ENCODE data around the gene FEZ2. TPM values are rescaled to one million over a fixed set of nuclear protein-coding genes. Genes with fewer than 3 reads are reported as not detected.

The FEZ2 gene
- total and polyA plus RNA-seq, 10 of the 15 experiments (the other 5 are each of a cell fraction or from before 2014, with no cell fraction given) = 3.0 to 15.4 (median 6.6) TPM

- TF ChIP-seq PAX8 (IDR thresholded peaks at IDR 0.05) = no peak
Measured at GRCh38 chr2:36530178-36530982, 67.6 kb downstream of the FEZ2 start (continued).

- Histone ChIP-seq H3K79me2 (ENCODE audit: control insufficient read depth, insufficient read depth, low read length) (no peaks in the 10 kb centered on the region), H3K27me3 (replicated peaks in 1 of 2; ENCODE audit: control insufficient read depth in 2 of 2, insufficient read depth in 2 of 2, low read length in 1 of 2) (no peaks in the 10 kb centered on the region), H3K4me1 (ENCODE audit: control insufficient read depth, insufficient read depth, low read length) (peaks cover 24% of the 10 kb centered on the region), H3K4me2 (ENCODE audit: control insufficient read depth, insufficient read depth) (peak overlapping the region; percentile 28; the same call in 1 of the 2 replicates), H2AFZ (ENCODE audit: control insufficient read depth, low read depth, low read length) (no peak overlapping the region; the same call in 1 of the 2 replicates), H4K20me1 (ENCODE audit: control insufficient read depth, insufficient read depth) (no peaks in the 10 kb centered on the region), H3K9me3 (replicated peaks; ENCODE audit: control insufficient read depth, insufficient read depth, low read length) (no peaks in the 10 kb centered on the region), H3K9ac (ENCODE audit: control insufficient read depth, insufficient read depth, low read length) (no peak overlapping the region), H3K27ac (ENCODE audit: control insufficient read depth, insufficient read depth) (no peak overlapping the region), H3K4me3 (no peak overlapping the region), H3K36me3 (ENCODE audit: control insufficient read depth in 2 of 2, insufficient read depth in 2 of 2, low read length in 1 of 2) (no peaks in the 10 kb centered on the region)
- no peak for ATAC-seq
- no peak for FAIRE-seq
- 66% methylated on average over 7 of the region's 7 CpGs for WGBS (ENCODE audit: insufficient coverage, insufficient replicate concordance, low lambda C conversion rate, missing lambda C conversion rate)
- in situ Hi-C loops (cut with MboI) (no loop called here), intact Hi-C loops (cut with micrococcal nuclease; ENCODE audit: unreplicated experiment) (no loop called here)
- DNase-seq (ENCODE audit: low read depth, low spot score) = no peak
- no TSS peak for BruUV-seq (replicated peaks)
- RAD21 ChIA-PET (ENCODE audit: unreplicated experiment) = no interaction called here
- SMC1A ChIA-PET (ENCODE audit: uncharacterized antibody, unreplicated experiment) = interaction anchor here (0.9 kb wide), 1 partner anchor 69 kb away, joined by 3 read pairs; the partner anchor contains the start of gene FEZ2
- POLR2A ChIA-PET = no interaction called here
- 0 out of 2 replicates have a peak, but pooled peaks have one; percentile 6 for TF ChIP-seq DPF2 (IDR thresholded peaks at IDR 0.05)
- no peak for TF ChIP-seq ZNF274 (IDR thresholded peaks at IDR 0.05; ENCODE audit: insufficient read depth, insufficient read length)
- CTCF ChIA-PET = interaction anchor here (0.7 to 1.1 kb wide), 2 partner anchors 176 to 491 kb away, joined by 3 read pairs; no protein-coding TSS in a partner anchor
Measured at GRCh38 chr2:36528766-36529392, 69.1 kb downstream of the FEZ2 start.

GRCh38 chr2:36528274-36528673 is 69.7 kb downstream of the FEZ2 start:
- Histone ChIP-seq H3K27me3 (replicated peaks in 1 of 2; ENCODE audit: control insufficient read depth in 2 of 2, insufficient read depth in 2 of 2, low read length in 1 of 2) (no peaks in the 10 kb centered on the region), H3K4me1 (ENCODE audit: control insufficient read depth, insufficient read depth, low read length) (peaks cover 24% of the 10 kb centered on the region), H3K4me2 (ENCODE audit: control insufficient read depth, insufficient read depth) (peak overlapping the region; percentile 7; the same call in 1 of the 2 replicates), H3K79me2 (ENCODE audit: control insufficient read depth, insufficient read depth, low read length) (no peaks in the 10 kb centered on the region), H3K9me3 (replicated peaks; ENCODE audit: control insufficient read depth, insufficient read depth, low read length) (no peaks in the 10 kb centered on the region), H4K20me1 (ENCODE audit: control insufficient read depth, insufficient read depth) (no peaks in the 10 kb centered on the region), H3K4me3 (no peak overlapping the region), H3K9ac (ENCODE audit: control insufficient read depth, insufficient read depth, low read length) (no peak overlapping the region), H2AFZ (ENCODE audit: control insufficient read depth, low read depth, low read length) (no peak overlapping the region; the same call in 1 of the 2 replicates), H3K36me3 (ENCODE audit: control insufficient read depth in 2 of 2, insufficient read depth in 2 of 2, low read length in 1 of 2) (no peaks in the 10 kb centered on the region), H3K27ac (ENCODE audit: control insufficient read depth, insufficient read depth) (no peak overlapping the region)
- ATAC-seq (peak; percentile 73), FAIRE-seq (peak; percentile 61), DNase-seq (ENCODE audit: low read depth, low spot score) (no peak)
- ChIA-PET SMC1A (ENCODE audit: uncharacterized antibody, unreplicated experiment) (interaction anchor here (0.8 to 1.2 kb wide), 4 partner anchors 15 to 70 kb away, joined by 3 to 6 read pairs (median 4); partner anchors contain the start of gene FEZ2), POLR2A (no interaction called here), CTCF (interaction anchor here (0.6 to 2.1 kb wide), 3 partner anchors 8 to 1010 kb away, joined by 3 to 6 read pairs (median 4); no protein-coding TSS in a partner anchor), RAD21 (ENCODE audit: unreplicated experiment) (no interaction called here)
- BruUV-seq (replicated peaks) = no TSS peak
- 73% methylated on average over 4 of the region's 4 CpGs for WGBS (ENCODE audit: insufficient coverage, insufficient replicate concordance, low lambda C conversion rate, missing lambda C conversion rate)
- intact Hi-C loops (cut with micrococcal nuclease; ENCODE audit: unreplicated experiment) (no loop called here), in situ Hi-C loops (cut with MboI) (no loop called here)
- TF ChIP-seq POLR2AphosphoS5 (IDR thresholded peaks at IDR 0.05; ENCODE audit: low read length) (no peak), PAX5 (IDR thresholded peaks at IDR 0.05; ENCODE audit: borderline replicate concordance, low read depth, low read length) (no peak), YBX1 (IDR thresholded peaks at IDR 0.05) (no peak), BRCA1 (IDR thresholded peaks at IDR 0.05; ENCODE audit: low read depth, low read length) (no peak), BHLHE40 (IDR thresholded peaks at IDR 0.05; ENCODE audit: borderline replicate concordance in 1 of 2, low read depth in 2 of 2, low read length in 1 of 2) (peak in 1 of 2 experiments; percentile 29; a peak in 1 of 4 replicates), SIN3A (IDR thresholded peaks at IDR 0.05; ENCODE audit: low read depth, low read length) (no peak), ZNF622 (IDR thresholded peaks at IDR 0.05) (no peak), E4F1 (IDR thresholded peaks at IDR 0.05; ENCODE audit: borderline replicate concordance, partially characterized antibody) (no peak), JUND (IDR thresholded peaks at IDR 0.05; ENCODE audit: low read depth, low read length) (no peak), ZNF217 (IDR thresholded peaks at IDR 0.05) (no peak)

Measured in GM12878 (cell line).